Measurements from ENCODE around the gene CFLAR. TPM values are rescaled to one million over a fixed set of nuclear protein-coding genes. Genes with fewer than 3 reads are reported as not detected.

Gene CFLAR
- total RNA-seq, 1 donor from 2014 or later: 241 TPM

DNA sequence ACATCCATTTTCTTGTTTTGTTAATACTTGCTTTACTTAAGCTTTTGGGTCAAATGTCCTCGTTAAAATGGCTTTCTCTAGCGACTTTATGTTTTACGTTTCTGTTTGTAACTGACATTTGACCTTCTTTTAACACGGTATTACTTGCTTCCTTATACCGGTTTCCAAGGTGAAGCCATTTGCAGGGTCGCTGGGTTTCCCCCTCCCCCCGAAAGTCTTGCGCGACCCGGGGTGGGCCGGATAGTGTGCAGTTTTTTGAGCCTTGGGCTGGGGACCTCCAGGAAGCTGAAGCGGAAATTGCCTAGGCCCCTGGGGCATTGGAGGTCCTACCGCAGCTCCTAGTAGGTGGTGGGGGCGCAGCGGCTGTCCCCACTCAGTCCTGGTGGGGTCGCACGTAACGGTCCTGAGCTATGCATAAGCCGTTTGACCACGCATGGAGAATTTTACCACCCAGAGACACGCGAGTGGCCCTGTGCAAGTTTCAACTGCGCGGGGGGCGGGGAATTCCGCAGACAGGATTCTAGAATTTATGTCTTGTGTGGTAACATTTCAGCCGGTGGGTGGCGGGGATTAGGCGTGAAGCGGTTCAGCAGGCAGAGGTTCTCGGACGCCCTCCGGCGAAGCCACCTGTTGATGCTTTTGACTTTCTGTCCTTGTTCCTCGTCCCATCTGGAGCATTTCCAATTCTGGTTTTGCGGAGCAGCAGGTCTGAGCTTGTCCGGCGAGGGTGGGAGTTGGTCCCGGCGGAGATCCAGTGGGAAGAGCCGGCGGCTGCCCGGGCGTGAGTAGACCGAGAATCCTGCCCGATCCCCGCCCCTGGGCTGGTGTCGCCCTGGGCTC is 2.4 kb downstream of the CFLAR start:
- H3K27me3 Mint-ChIP-seq (ENCODE audit: unreplicated experiment): no peaks in the 10 kb centered on the region
- peaks cover 57% of the 10 kb centered on the region for H3K4me1 Mint-ChIP-seq (ENCODE audit: unreplicated experiment)
- TF ChIP-seq, protein P1, sequence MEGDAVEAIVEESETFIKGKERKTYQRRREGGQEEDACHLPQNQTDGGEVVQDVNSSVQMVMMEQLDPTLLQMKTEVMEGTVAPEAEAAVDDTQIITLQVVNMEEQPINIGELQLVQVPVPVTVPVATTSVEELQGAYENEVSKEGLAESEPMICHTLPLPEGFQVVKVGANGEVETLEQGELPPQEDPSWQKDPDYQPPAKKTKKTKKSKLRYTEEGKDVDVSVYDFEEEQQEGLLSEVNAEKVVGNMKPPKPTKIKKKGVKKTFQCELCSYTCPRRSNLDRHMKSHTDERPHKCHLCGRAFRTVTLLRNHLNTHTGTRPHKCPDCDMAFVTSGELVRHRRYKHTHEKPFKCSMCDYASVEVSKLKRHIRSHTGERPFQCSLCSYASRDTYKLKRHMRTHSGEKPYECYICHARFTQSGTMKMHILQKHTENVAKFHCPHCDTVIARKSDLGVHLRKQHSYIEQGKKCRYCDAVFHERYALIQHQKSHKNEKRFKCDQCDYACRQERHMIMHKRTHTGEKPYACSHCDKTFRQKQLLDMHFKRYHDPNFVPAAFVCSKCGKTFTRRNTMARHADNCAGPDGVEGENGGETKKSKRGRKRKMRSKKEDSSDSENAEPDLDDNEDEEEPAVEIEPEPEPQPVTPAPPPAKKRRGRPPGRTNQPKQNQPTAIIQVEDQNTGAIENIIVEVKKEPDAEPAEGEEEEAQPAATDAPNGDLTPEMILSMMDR (IDR thresholded peaks at IDR 0.05; ENCODE audit: unreplicated experiment): peak; percentile 28
- DNase-seq (ENCODE audit: low spot score): peak; percentile 73
- peak overlapping the region; percentile 93 for H3K4me3 Mint-ChIP-seq (ENCODE audit: unreplicated experiment)
- peak overlapping the region; percentile 93 for H3K27ac Mint-ChIP-seq (ENCODE audit: unreplicated experiment)
- H3K36me3 Mint-ChIP-seq (ENCODE audit: low read depth, unreplicated experiment): peaks cover 38% of the 10 kb centered on the region
- no peaks in the 10 kb centered on the region for H3K9me3 Mint-ChIP-seq (ENCODE audit: unreplicated experiment)

DNA sequence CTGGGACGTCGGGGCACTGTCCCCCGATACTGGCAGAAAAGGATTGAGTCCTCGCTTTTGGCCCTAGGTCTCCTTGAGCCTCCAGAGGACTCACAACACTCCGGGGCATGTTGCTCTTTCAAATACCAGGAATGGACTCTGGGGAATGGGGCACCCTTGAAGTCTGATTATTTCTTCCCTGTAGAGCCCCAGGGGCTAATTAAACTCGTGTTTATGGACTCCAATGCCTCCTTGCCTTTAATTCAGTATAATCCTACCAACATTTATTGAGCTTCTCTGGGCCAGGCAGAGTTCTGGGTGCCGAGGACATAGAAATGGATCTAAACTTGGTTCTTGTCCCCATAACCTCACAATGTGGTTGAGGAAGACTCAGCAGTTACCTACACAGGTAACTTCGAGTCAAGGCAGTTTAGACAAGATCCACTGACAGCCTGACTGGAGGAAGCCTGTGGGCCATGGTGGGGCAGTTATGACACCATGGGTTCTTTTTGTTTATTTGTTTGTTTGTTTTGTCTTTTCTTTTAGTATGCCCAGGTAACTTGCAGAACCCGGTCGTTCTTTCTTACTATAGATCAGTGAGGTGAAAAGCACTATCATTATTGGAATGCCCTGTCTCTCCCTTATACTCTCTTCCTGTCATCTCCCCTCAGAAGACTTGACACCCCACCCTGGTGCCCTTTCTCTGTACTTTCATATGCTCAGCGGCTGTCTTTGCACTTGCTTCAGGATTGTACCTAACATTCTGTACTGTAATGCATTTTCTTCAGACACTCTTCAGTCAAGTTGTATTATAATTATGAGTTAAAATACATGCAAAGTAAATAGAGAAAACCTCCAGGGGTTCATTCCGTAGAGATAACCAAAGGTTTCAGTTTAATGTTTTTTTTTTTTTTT is 3.2 kb downstream of the CFLAR start:
- TF ChIP-seq, protein P1 (IDR thresholded peaks at IDR 0.05; ENCODE audit: unreplicated experiment): no peak
- Mint-ChIP-seq H3K27ac (ENCODE audit: unreplicated experiment) (peak overlapping the region; percentile 28), H3K4me3 (ENCODE audit: unreplicated experiment) (peak overlapping the region; percentile 93), H3K4me1 (ENCODE audit: unreplicated experiment) (peaks cover 62% of the 10 kb centered on the region), H3K27me3 (ENCODE audit: unreplicated experiment) (no peaks in the 10 kb centered on the region), H3K9me3 (ENCODE audit: unreplicated experiment) (no peaks in the 10 kb centered on the region), H3K36me3 (ENCODE audit: low read depth, unreplicated experiment) (peaks cover 38% of the 10 kb centered on the region)
- no peak for DNase-seq (ENCODE audit: low spot score)

DNA sequence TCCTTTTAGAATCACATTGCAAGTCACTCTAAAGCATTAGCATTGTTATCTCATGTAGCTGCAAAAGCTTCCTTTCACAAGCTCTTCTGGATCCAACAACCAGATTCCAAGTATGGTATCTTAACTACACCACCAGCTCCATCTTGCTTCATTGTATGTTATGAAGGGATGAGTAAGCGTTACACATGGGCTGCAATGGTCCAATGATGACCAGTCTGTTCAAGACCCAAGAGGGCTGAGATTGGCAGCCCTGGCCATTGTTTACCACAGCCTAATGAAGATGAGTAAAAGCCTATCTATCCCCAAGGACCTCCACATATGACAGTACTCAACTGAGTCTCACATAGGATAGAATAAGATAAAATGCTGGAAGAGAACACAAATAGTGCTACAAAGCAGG is 6.3 kb downstream of the CFLAR start:
- Mint-ChIP-seq H3K4me1 (ENCODE audit: unreplicated experiment) (peaks cover 72% of the 10 kb centered on the region), H3K36me3 (ENCODE audit: low read depth, unreplicated experiment) (peaks cover 44% of the 10 kb centered on the region), H3K27ac (ENCODE audit: unreplicated experiment) (peak overlapping the region; percentile 1)

DNA sequence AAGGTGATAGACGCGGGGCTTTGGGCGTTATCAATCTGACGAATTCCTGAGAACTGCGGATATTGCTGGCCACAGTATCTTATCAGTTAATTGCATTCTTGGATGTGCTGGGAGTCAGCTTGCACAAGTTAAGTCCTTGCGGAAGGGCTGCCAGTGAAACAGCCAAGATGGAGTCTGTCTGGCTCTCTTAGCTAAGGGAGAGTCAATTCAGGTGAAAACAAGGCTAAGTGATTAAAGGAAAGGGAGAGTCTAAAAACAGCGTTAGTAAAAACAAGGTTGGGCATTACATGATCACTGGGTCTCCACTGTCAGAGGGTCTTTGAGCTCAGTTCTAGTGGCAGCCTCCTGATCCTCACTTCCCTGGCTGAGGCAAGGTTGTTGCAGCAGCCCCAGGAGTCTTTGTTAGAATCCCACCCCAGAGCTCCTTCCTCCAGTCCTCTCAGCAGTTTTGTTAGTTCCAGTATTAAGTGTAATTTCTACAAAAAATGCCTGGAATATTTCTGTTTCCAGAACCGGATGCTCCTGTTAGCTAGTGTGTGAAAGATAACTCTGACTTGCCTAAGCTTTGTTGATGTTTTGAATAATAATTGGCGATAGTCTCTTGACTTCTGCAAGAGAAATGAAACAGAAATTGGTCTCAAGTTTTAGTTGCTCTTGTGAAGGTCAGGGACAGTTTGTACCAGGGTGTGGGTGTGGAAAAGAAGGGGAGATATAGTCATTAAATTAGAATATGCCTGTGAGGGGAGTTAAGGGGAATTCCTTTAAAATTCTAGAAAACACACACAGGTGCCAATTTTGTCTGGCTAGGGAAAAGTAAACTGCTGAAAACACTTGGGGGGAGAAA is 10.6 kb downstream of the CFLAR start:
- TF ChIP-seq, protein P1 (IDR thresholded peaks at IDR 0.05; ENCODE audit: unreplicated experiment): no peak
- Mint-ChIP-seq H3K27me3 (ENCODE audit: unreplicated experiment) (peaks cover 7% of the 10 kb centered on the region), H3K4me1 (ENCODE audit: unreplicated experiment) (peaks cover 91% of the 10 kb centered on the region), H3K4me3 (ENCODE audit: unreplicated experiment) (peak overlapping the region; percentile 61), H3K9me3 (ENCODE audit: unreplicated experiment) (no peaks in the 10 kb centered on the region), H3K36me3 (ENCODE audit: low read depth, unreplicated experiment) (peaks cover 30% of the 10 kb centered on the region), H3K27ac (ENCODE audit: unreplicated experiment) (peak overlapping the region; percentile 93)
- no peak for DNase-seq (ENCODE audit: low spot score)

More for the DNA sequence above, 6.3 kb downstream of the CFLAR start:
- Mint-ChIP-seq H3K9me3 (ENCODE audit: unreplicated experiment) (no peaks in the 10 kb centered on the region), H3K27me3 (ENCODE audit: unreplicated experiment) (peaks cover 4% of the 10 kb centered on the region), H3K4me3 (ENCODE audit: unreplicated experiment) (peak overlapping the region; percentile 22)
- no peak for DNase-seq (ENCODE audit: low spot score)
- TF ChIP-seq, protein P1 (IDR thresholded peaks at IDR 0.05; ENCODE audit: unreplicated experiment): no peak
